HL-60 (cell line): Measurements from ENCODE around the gene ALOX12B.

Source experiments
- POLR2AphosphoS5 ChIP-seq: IDR thresholded peaks from 2 replicates; pipeline ENCODE4 v1.6.1; 2012; ENCODE audit warnings: low read depth
- TF ChIP-seq, protein P1 (sequence below): IDR thresholded peaks from one replicate; pipeline ENCODE4 v1.5.1; 2011; ENCODE audit warnings: low read length, control low read depth, inconsistent platforms; ENCODE audit not compliant: insufficient read depth
- TF ChIP-seq, protein P2 (sequence below): IDR thresholded peaks from 2 replicates; pipeline ENCODE4 v1.6.1; 2012; ENCODE audit warnings: low read depth; ENCODE audit not compliant: insufficient replicate concordance

DNA sequence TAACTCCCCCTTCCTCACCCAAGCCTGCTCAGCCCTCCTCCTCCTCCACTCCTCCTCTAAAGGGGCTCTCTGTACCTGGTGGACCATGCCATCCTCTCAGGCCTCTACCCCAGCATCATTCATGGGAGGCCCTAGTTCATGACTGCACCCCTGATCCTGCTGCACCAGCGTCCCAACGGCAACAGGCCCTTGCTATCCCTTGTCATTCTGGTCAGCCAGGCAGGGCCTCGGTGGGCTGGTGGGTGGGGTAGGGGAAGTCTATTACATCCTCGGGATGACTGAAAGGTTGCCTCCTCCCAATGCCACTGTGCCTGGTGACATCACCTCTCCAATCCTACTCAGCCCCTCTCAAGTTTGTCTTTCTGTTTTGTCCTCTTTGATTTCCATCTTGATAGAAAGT, 19.7 kb downstream of the ALOX12B start:
- TF ChIP-seq POLR2AphosphoS5, result no peak
- TF ChIP-seq, protein P1, sequence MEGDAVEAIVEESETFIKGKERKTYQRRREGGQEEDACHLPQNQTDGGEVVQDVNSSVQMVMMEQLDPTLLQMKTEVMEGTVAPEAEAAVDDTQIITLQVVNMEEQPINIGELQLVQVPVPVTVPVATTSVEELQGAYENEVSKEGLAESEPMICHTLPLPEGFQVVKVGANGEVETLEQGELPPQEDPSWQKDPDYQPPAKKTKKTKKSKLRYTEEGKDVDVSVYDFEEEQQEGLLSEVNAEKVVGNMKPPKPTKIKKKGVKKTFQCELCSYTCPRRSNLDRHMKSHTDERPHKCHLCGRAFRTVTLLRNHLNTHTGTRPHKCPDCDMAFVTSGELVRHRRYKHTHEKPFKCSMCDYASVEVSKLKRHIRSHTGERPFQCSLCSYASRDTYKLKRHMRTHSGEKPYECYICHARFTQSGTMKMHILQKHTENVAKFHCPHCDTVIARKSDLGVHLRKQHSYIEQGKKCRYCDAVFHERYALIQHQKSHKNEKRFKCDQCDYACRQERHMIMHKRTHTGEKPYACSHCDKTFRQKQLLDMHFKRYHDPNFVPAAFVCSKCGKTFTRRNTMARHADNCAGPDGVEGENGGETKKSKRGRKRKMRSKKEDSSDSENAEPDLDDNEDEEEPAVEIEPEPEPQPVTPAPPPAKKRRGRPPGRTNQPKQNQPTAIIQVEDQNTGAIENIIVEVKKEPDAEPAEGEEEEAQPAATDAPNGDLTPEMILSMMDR, result no peak
- TF ChIP-seq, protein P2, sequence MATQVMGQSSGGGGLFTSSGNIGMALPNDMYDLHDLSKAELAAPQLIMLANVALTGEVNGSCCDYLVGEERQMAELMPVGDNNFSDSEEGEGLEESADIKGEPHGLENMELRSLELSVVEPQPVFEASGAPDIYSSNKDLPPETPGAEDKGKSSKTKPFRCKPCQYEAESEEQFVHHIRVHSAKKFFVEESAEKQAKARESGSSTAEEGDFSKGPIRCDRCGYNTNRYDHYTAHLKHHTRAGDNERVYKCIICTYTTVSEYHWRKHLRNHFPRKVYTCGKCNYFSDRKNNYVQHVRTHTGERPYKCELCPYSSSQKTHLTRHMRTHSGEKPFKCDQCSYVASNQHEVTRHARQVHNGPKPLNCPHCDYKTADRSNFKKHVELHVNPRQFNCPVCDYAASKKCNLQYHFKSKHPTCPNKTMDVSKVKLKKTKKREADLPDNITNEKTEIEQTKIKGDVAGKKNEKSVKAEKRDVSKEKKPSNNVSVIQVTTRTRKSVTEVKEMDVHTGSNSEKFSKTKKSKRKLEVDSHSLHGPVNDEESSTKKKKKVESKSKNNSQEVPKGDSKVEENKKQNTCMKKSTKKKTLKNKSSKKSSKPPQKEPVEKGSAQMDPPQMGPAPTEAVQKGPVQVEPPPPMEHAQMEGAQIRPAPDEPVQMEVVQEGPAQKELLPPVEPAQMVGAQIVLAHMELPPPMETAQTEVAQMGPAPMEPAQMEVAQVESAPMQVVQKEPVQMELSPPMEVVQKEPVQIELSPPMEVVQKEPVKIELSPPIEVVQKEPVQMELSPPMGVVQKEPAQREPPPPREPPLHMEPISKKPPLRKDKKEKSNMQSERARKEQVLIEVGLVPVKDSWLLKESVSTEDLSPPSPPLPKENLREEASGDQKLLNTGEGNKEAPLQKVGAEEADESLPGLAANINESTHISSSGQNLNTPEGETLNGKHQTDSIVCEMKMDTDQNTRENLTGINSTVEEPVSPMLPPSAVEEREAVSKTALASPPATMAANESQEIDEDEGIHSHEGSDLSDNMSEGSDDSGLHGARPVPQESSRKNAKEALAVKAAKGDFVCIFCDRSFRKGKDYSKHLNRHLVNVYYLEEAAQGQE, result no peak
